Hepatocyte (in vitro differentiated cells): ENCODE measurements around the gene INO80.

ENCODE experiments used
- CTCF ChIP-seq: fragments of 200-600 bp; sonication (generic); IDR thresholded peaks from 2 replicates; pipeline ENCODE4 v1.5.1; 2016; ENCODE audit warnings: antibody characterized with exemption, mild to moderate bottlenecking; ENCODE audit not compliant: poor library complexity
- EZH2 ChIP-seq: fragments of 200-600 bp; sonication (generic); IDR thresholded peaks from 2 replicates; pipeline ENCODE4 v1.6.1; 2016; ENCODE audit warnings: antibody characterized with exemption, mild to moderate bottlenecking, borderline replicate concordance
- EZH2phosphoT487 ChIP-seq: fragments of 200-600 bp; sonication (generic); IDR thresholded peaks from one replicate; pipeline ENCODE4 v1.6.1; 2018; ENCODE audit warnings: antibody characterized with exemption, mild to moderate bottlenecking, low read depth, moderate library complexity; ENCODE audit not compliant: unreplicated experiment, severe bottlenecking

- TF ChIP-seq EZH2 (no peak), CTCF (no peak), EZH2phosphoT487 (no peak)
Measured at GRCh38 chr15:40932156-40932555, 183.9 kb downstream of the INO80 start.
